DND-41 (cell line): Measurements from ENCODE around the gene CCDC148.

Source experiments
- ATAC-seq: fragments of 200-7000 bp; cut with Tn5 transposase; 3 replicates; pipeline ENCODE4 v1.9.1; 2021; ENCODE audit warnings: low read depth; ENCODE audit not compliant: insufficient read depth
- DNase-seq: peaks from one replicate; pipeline ENCODE4 v3.0.0-alpha.2; 2020
- H2AFZ ChIP-seq: 2 replicates; pipeline ENCODE4 v1.6.0; 2012; ENCODE audit warnings: low read depth, low read length
- H3K27ac ChIP-seq: 2 replicates; pipeline ENCODE4 v1.5.1; 2012; ENCODE audit warnings: low read length, inconsistent platforms
- H3K27me3 ChIP-seq: fragments of 200-600 bp; sonication (generic); 2 replicates; pipeline ENCODE4 v1.6.0; 2012; ENCODE audit warnings: low read length, mild to moderate bottlenecking, inconsistent platforms; ENCODE audit not compliant: insufficient read depth, poor library complexity
- H3K36me3 ChIP-seq: 2 replicates; pipeline ENCODE4 v1.5.1; 2012; ENCODE audit warnings: low read length, inconsistent platforms; ENCODE audit not compliant: insufficient read depth
- H3K4me1 ChIP-seq: 2 replicates; pipeline ENCODE4 v1.5.1; 2012; ENCODE audit warnings: mild to moderate bottlenecking, low read length; ENCODE audit not compliant: insufficient read depth
- H3K4me2 ChIP-seq: 2 replicates; pipeline ENCODE4 v1.6.0; 2012; ENCODE audit warnings: mild to moderate bottlenecking, moderate library complexity, low read length, inconsistent platforms; ENCODE audit not compliant: insufficient read depth
- H3K4me3 ChIP-seq, 2 experiments: fragments of 200-600 bp in 1 of 2; shearing (Covaris generic) in 1 of 2; 2 replicates each; pipeline ENCODE4 v1.5.1; 2012 to 2016; ENCODE audit warnings: inconsistent platforms in 2 of 2, low read length in 2 of 2, mild to moderate bottlenecking in 2 of 2, low read depth in 1 of 2, moderate library complexity in 1 of 2
- H3K79me2 ChIP-seq: 2 replicates; pipeline ENCODE4 v1.6.0; 2012; ENCODE audit warnings: low read length, inconsistent platforms; ENCODE audit not compliant: insufficient read depth
- H3K9ac ChIP-seq: 2 replicates; pipeline ENCODE4 v1.6.0; 2012; ENCODE audit warnings: low read depth, mild to moderate bottlenecking, inconsistent platforms, low read length, moderate library complexity
- H3K9me3 ChIP-seq: 2 replicates; pipeline ENCODE4 v1.5.1; 2012; ENCODE audit warnings: low read length, moderate library complexity, mild to moderate bottlenecking, inconsistent platforms; ENCODE audit not compliant: insufficient read depth, severe bottlenecking
- H4K20me1 ChIP-seq: 2 replicates; pipeline ENCODE4 v1.6.0; 2012; ENCODE audit warnings: low read length; ENCODE audit not compliant: insufficient read depth
- CTCF ChIP-seq: IDR thresholded peaks from 2 replicates; pipeline ENCODE4 v1.5.1; 2012; ENCODE audit warnings: borderline replicate concordance, low read length, moderate library complexity, mild to moderate bottlenecking; ENCODE audit not compliant: poor library complexity, severe bottlenecking; ENCODE audit errors: extremely low read depth
- EZH2 ChIP-seq: IDR thresholded peaks from 3 replicates; pipeline ENCODE4 v1.6.1; 2012; ENCODE audit warnings: borderline replicate concordance, low read depth, mild to moderate bottlenecking, moderate library complexity, low read length, inconsistent platforms; ENCODE audit not compliant: severe bottlenecking

Gene CCDC148

DNA sequence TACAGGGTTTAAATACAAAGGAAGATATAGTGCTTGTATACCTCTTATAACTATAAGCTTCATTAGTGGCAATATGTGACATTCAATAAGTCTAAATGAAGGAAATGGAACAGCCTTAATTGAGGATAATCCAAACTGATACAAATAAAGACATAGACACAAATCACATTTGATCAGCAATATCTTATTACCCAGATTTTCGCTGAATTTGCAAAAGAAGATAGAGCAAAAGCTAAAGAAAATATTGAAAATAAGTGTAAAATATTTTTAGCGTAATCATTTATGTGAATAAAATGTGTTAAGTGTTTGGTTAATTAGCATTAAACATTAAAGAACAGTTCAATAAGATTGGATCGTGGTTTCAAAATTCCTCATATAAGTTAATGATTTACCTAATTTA lies 51.2 kb downstream of the CCDC148 start:
- Histone ChIP-seq H3K9me3 (no peaks in the 10 kb centered on the region), H3K4me3 (no peak overlapping the region), H3K79me2 (no peaks in the 10 kb centered on the region), H2AFZ (no peak overlapping the region), H3K9ac (no peak overlapping the region), H3K27ac (no peak overlapping the region), H3K4me1 (no peaks in the 10 kb centered on the region), H3K4me2 (no peak overlapping the region), H3K36me3 (no peaks in the 10 kb centered on the region), H3K27me3 (peaks cover 3% of the 10 kb centered on the region), H4K20me1 (no peaks in the 10 kb centered on the region)
- DNase-seq (no peak), ATAC-seq (no peak)
- TF ChIP-seq EZH2 (no peak), CTCF (no peak)

DNA sequence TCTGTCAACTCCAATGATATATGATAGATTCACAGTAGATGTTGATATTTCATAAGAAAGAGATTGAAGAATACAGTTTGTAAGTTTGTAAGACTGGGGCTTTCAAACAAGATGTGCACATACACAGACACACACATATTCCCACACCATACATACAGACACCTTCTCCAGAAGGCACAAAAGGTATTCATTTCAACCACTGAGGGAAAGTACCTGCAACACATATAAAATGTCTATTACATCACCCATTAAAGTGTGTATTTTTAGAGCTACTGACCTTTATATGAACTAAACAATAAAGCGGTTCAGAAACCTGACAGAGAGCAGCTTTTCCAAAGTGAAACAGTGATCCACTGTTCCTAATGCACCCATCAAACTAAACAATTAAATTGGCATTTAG lies 53.3 kb downstream of the CCDC148 start:
- no peak overlapping the region for H3K4me3 ChIP-seq
- H3K4me2 ChIP-seq: no peak overlapping the region
- TF ChIP-seq CTCF (no peak), EZH2 (no peak)
- no peaks in the 10 kb centered on the region for H3K36me3 ChIP-seq
- no peaks in the 10 kb centered on the region for H3K79me2 ChIP-seq
- ATAC-seq (no peak), DNase-seq (no peak)
- no peaks in the 10 kb centered on the region for H3K9me3 ChIP-seq
- H3K27ac ChIP-seq: no peak overlapping the region
- H3K4me1 ChIP-seq: no peaks in the 10 kb centered on the region
- no peak overlapping the region for H3K9ac ChIP-seq
- no peak overlapping the region for H2AFZ ChIP-seq
- H4K20me1 ChIP-seq: no peaks in the 10 kb centered on the region
- H3K27me3 ChIP-seq: peaks cover 3% of the 10 kb centered on the region

GRCh38 chr2:158402665-158403064 lies 53.9 kb downstream of the CCDC148 start:
- no peak for TF ChIP-seq EZH2
- TF ChIP-seq CTCF: no peak
- no peak for ATAC-seq

DNA sequence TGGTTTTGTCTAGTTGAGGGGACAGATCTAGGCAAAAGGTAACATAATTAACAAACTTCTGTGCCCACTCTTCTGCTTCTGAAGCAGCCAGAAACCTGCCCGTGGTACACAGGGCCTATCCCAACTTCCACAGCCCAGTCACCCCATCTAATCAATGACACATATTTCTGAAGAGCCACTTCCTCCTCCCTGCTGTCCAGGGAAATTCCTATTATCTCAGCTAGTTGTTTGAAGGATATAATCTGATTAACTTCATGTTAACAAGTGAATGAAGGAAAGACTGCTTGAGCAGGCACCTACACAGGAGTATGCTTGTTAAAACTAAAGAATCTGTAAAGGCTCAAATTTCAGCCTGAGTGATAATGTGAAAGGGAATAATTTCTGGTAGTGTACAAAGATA lies 61.4 kb downstream of the CCDC148 start:
- H3K4me3 ChIP-seq: no peak overlapping the region
- H4K20me1 ChIP-seq: no peaks in the 10 kb centered on the region
- H3K4me1 ChIP-seq: no peaks in the 10 kb centered on the region
- H3K9ac ChIP-seq: no peak overlapping the region
- H3K27ac ChIP-seq: no peak overlapping the region
- H3K9me3 ChIP-seq: no peaks in the 10 kb centered on the region
- no peak for DNase-seq
- no peak overlapping the region for H2AFZ ChIP-seq
- no peak for ATAC-seq
- H3K79me2 ChIP-seq: no peaks in the 10 kb centered on the region
- peaks cover 5% of the 10 kb centered on the region for H3K27me3 ChIP-seq
- no peaks in the 10 kb centered on the region for H3K36me3 ChIP-seq
- TF ChIP-seq CTCF (no peak), EZH2 (no peak)
- H3K4me2 ChIP-seq: no peak overlapping the region

More at GRCh38 chr2:158402665-158403064, 53.9 kb downstream of the CCDC148 start:
- Histone ChIP-seq H3K4me2 (no peak overlapping the region), H3K4me3 (no peak overlapping the region), H3K9me3 (no peaks in the 10 kb centered on the region), H3K79me2 (no peaks in the 10 kb centered on the region), H3K4me1 (no peaks in the 10 kb centered on the region), H2AFZ (no peak overlapping the region), H4K20me1 (no peaks in the 10 kb centered on the region), H3K27ac (no peak overlapping the region), H3K27me3 (peaks cover 3% of the 10 kb centered on the region), H3K36me3 (no peaks in the 10 kb centered on the region), H3K9ac (no peak overlapping the region)
- no peak for DNase-seq
